HG03558 (cell line): ENCODE measurements around the gene COQ8A.
"Not testable (repeated sequence)": the region's sequence is repeated elsewhere in the genome, so short reads cannot be mapped to it uniquely, and the experiment has no call there.

Experiments
- ATAC-seq: cut with Tn5 transposase; IDR thresholded peaks from one replicate; pipeline ENCODE4 v1.9.1; 2021; ENCODE audit warnings: moderate number of reproducible peaks; ENCODE audit not compliant: unreplicated experiment; ENCODE audit errors: extremely low read depth

COQ8A gene

GRCh38 chr1:226999579-226999978, 59.5 kb downstream of the COQ8A start:
- not testable (repeated sequence) for ATAC-seq

GRCh38 chr1:227002531-227003049, 62.5 kb downstream of the COQ8A start:
- ATAC-seq, result no peak

- no peak for ATAC-seq
Observed at GRCh38 chr1:227003165-227003564, 63.1 kb downstream of the COQ8A start.

DNA sequence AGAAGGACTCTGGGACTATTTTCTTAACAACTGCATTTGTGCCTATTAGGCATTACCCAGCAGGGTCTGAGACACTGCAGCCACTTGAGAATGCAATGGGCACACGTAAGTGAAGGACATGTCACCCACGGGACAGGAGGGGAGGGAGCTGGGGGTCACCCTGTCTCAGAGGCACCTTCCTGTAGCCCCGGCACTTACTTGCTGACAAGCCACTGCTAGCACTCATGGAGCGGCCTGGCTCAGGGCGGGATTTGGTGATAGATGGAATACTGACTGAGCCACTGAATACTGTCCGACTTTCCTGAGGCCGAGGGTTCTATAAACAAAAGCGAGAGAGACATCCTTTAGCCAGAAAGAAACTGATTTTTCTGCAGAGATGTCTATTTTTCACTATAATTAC, 64.7 kb downstream of the COQ8A start:
- no peak for ATAC-seq

DNA sequence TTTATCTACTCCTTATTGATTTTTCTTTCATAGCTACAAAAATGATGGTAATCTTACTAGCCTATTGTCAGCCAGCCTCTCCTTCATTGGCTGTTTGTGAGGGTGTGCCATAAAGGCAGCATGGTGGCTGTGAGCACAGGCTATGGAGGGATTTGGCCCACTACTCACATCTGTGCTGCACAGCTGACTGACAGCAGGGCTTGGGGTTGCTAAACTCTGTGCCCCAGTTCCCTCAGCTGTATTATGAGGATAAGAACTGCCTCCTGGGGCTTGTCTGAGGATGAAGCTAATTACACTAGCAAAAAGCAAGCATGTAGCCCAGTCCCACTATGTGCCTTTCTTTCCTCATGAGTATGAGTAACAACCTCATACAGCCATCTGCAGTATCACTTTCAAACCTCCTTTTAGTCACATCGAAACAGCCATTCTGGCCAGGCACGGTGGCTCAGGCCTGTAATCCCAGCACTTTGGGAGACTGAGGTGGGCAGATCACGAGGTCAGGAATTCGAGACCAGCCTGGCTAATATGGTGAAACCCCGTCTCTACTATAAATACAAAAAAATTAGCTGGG, 66.2 kb downstream of the COQ8A start:
- peak; percentile 49 for ATAC-seq

DNA sequence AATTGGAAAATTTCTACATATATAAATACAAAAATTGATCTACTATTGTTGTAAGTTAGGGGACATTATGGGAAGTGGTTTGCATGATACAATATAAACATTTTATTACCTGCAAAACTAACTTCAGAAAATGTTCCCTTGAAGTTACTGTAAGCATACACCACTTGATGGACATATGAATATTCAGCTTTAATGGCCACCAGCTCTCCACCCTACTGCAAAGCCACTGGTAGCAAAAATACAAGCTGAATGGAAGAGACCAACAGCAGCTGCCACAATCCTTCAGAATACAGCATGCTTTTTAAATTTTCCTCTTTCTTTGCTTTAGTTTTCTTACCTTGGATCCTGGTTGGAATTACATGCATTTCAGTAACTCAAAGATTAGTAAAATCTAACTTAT, 69.8 kb downstream of the COQ8A start:
- no peak for ATAC-seq

DNA sequence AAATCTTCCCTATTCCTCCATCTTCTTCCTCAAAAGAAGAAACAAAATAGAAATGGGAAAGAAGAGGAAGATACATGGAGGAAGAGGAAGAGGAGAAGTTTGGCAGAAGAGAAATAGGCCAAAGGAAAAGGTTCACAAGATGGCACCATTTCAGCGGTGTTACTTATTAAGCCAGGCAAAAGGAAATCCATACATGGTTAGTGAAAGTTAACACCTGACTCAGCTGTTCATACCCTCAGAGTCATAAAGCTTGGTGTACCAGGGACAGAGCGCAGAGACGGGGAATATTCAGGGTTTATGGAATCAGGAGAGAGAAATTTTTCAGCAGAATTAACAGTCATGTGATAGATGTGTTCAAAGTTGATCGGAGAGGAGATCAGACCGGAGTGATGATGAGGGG, 70.6 kb downstream of the COQ8A start:
- ATAC-seq, result no peak

- no peak for ATAC-seq
Observed at GRCh38 chr1:227016990-227017389, 76.9 kb downstream of the COQ8A start.

DNA sequence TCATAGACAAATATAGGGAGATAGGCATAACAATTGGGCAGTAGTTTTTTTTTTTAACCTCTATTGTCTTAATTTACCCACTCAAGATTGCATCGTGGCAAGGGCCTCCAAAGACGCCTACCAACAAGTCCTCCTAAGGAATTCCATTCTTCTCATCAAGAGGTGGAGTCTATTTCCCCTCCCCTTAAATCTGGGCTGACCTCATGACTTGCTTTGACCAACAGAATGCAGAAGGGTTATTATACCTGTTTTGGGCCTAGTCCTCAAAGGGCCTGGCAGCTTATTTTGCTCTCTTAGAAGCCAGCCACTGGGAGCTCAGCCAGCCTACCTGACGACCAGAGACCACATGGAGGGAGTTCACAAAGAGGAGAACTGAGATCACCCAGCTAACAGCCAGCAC, 92.3 kb downstream of the COQ8A start:
- ATAC-seq, result no peak

DNA sequence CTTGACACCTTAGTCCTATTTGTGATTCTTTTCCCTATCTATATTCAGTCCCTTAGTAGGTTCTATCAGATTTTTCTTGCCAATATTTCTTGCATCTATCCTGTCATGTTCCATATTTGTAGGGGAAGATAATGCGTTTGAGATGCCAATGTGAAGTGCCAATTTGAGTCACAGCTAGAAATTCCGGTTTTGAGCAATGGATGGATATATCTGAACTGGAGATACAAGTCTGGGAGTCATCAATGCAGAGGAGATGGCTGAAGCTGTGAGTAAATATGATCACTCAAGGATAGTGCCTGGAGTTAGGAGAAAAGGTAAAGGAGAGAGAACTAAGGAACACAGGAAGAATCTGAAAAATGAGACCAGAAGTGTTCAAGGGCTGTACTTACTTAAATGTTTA, 93.8 kb downstream of the COQ8A start:
- ATAC-seq, result no peak

- ATAC-seq, result no peak
Observed at GRCh38 chr1:227035316-227035715, 95.2 kb downstream of the COQ8A start.

GRCh38 chr1:227037121-227037520, 97.0 kb downstream of the COQ8A start:
- no peak for ATAC-seq
